Fibroblast of mammary gland (primary cell): Measurements from ENCODE around the gene TAC1.

Experiments
- DNase-seq: peaks from one replicate; pipeline ENCODE4 v3.0.0-alpha.2; 2010; ENCODE audit warnings: low read depth
- H3K4me3 ChIP-seq: 2 replicates; pipeline ENCODE4 v1.5.1; 2011; ENCODE audit warnings: low read depth, mild to moderate bottlenecking, low read length, moderate library complexity; ENCODE audit not compliant: control insufficient read depth
- CTCF ChIP-seq: conservative IDR thresholded peaks from 2 replicates; pipeline ENCODE4 v1.5.1; 2011; ENCODE audit warnings: low read depth, low read length, inconsistent platforms; ENCODE audit not compliant: control insufficient read depth, insufficient read depth

Gene TAC1

GRCh38 chr7:97732565-97733275 is 834 bp downstream of the TAC1 start:
- no peak for TF ChIP-seq CTCF
- H3K4me3 ChIP-seq = no peak overlapping the region
- DNase-seq = no peak

DNA sequence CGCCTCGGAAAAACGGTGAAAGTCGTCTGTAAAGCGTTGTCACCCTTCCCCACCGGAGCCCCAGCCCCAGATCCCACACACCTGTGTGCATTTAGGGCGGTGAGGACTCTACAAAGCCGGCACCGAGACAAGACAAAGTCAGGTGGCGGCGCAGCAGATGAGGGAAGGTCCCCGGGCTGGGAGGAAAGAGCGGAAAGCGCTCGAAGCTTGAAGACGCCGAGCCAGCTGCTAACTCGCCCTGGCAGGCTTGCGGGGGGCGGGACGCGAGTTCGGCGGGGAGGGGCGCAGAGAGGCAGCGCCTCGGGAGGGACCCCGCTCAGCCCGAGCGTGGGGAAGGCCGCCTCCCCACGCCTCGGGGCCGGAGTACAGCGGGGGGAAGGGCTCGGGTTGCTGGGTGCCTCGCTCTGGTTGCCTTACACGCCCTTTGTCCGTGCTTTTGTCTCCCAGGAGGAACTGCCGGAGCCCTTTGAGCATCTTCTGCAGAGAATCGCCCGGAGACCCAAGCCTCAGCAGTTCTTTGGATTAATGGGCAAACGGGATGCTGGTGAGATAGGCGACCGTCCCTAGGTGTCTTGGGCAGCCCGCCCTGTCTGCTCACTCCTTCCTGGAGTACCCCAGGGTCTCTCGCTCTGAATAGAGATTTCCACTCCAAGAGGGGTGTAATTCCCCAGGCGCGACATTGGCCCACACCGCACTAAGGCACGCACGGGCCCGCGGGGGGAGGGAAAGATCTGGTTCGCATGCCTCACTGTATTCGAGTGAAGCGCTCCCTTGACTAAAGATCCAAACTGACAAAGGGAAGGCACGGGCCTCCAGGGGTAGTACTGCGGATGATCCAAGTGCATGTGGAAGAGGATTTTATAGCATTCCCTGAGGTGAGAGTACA is 1.6 kb downstream of the TAC1 start:
- no peak for DNase-seq
- no peak overlapping the region for H3K4me3 ChIP-seq
- no peak for TF ChIP-seq CTCF

DNA sequence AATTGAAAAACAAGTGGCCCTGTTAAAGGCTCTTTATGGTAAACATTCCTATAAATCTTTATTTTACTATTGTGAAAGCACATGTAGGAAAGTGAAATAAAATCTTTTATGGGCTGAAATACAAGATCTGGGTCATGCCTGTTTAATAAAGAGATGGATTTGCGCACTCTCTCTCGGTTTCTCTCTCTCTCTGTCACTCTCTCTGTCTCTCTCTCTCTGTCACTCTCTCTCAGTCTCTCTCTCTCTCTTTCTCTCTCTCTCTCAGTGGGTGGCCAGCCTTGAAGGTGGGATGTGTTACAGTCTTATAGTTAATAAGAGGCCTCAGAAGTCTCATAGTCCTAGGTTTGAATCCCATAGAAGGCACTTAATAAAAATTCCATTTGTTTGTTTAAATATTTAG is 2.4 kb downstream of the TAC1 start:
- H3K4me3 ChIP-seq = no peak overlapping the region
- no peak for TF ChIP-seq CTCF
- no peak for DNase-seq

- DNase-seq = no peak
- H3K4me3 ChIP-seq = no peak overlapping the region
- no peak for TF ChIP-seq CTCF
These were observed 3.2 kb downstream of the TAC1 start for GRCh38 chr7:97735075-97735474.

DNA sequence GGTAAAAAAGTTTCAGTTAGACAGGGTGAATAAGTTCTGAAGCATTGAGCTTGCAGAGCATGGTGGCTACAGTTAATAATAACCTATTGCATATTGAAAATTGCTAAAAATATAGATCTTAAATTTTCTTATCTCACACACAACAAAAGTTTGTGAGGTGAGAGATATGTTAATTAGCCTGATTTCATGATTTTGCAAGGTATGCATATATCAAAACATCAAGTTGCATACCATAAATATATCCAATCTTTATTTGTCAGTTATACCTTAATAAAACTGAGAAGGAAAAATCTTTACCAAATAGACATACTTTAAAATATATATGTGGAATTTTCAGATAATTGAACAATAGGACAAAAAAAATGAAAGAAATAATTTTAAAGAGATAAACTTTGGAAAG is 16.6 kb downstream of the TAC1 start:
- no peak for DNase-seq
- no peak overlapping the region for H3K4me3 ChIP-seq
- TF ChIP-seq CTCF = no peak

- no peak overlapping the region for H3K4me3 ChIP-seq
- TF ChIP-seq CTCF = no peak
- no peak for DNase-seq
These were observed 19.7 kb downstream of the TAC1 start for GRCh38 chr7:97751566-97751965.
